ENCODE measurements around the gene SMYD3.

SMYD3 gene

GRCh38 chr1:245878585-245878984 lies 628.5 kb downstream of the SMYD3 start:
- no peak for DNase-seq

GRCh38 chr1:245877976-245878375 lies 629.1 kb downstream of the SMYD3 start:
- DNase-seq, result no peak

- no peak for DNase-seq
Measured at GRCh38 chr1:245876586-245876985, 630.5 kb downstream of the SMYD3 start.

- DNase-seq, result no peak
Measured at GRCh38 chr1:245875581-245876261, 631.4 kb downstream of the SMYD3 start.

- no peak for DNase-seq
Measured at GRCh38 chr1:245874942-245875580, 632.0 kb downstream of the SMYD3 start.

- DNase-seq, result no peak
Measured at GRCh38 chr1:245873883-245874671, 633.0 kb downstream of the SMYD3 start.

GRCh38 chr1:245873068-245873467 lies 634.0 kb downstream of the SMYD3 start:
- no peak for DNase-seq

GRCh38 chr1:245872475-245872874 lies 634.6 kb downstream of the SMYD3 start:
- no peak for DNase-seq

GRCh38 chr1:245871915-245872314 lies 635.2 kb downstream of the SMYD3 start:
- DNase-seq, result no peak

- DNase-seq, result no peak
Measured at GRCh38 chr1:245871191-245871590, 635.9 kb downstream of the SMYD3 start.

GRCh38 chr1:245870698-245871097 lies 636.4 kb downstream of the SMYD3 start:
- no peak for DNase-seq

- no peak for DNase-seq
Measured at GRCh38 chr1:245869847-245870246, 637.2 kb downstream of the SMYD3 start.

- no peak for DNase-seq
Measured at GRCh38 chr1:245867738-245868137, 639.3 kb downstream of the SMYD3 start.

GRCh38 chr1:245864872-245865271 lies 642.2 kb downstream of the SMYD3 start:
- no peak for DNase-seq

- DNase-seq, result no peak
Measured at GRCh38 chr1:245863566-245864184, 643.4 kb downstream of the SMYD3 start.

GRCh38 chr1:245862812-245863540 lies 644.1 kb downstream of the SMYD3 start:
- DNase-seq, result no peak

- DNase-seq, result no peak
Measured at GRCh38 chr1:245860657-245861544, 646.2 kb downstream of the SMYD3 start.

- DNase-seq, result no peak
Measured at GRCh38 chr1:245859493-245860114, 647.5 kb downstream of the SMYD3 start.

GRCh38 chr1:245858722-245859492 lies 648.2 kb downstream of the SMYD3 start:
- DNase-seq, result no peak

- no peak for DNase-seq
Measured at GRCh38 chr1:245858022-245858721, 648.9 kb downstream of the SMYD3 start.
